ENCODE measurements around the gene STX3.
A peak's percentile ranks its signal among the peaks of the same experiment; 100 is the strongest.

STX3 gene

DNA sequence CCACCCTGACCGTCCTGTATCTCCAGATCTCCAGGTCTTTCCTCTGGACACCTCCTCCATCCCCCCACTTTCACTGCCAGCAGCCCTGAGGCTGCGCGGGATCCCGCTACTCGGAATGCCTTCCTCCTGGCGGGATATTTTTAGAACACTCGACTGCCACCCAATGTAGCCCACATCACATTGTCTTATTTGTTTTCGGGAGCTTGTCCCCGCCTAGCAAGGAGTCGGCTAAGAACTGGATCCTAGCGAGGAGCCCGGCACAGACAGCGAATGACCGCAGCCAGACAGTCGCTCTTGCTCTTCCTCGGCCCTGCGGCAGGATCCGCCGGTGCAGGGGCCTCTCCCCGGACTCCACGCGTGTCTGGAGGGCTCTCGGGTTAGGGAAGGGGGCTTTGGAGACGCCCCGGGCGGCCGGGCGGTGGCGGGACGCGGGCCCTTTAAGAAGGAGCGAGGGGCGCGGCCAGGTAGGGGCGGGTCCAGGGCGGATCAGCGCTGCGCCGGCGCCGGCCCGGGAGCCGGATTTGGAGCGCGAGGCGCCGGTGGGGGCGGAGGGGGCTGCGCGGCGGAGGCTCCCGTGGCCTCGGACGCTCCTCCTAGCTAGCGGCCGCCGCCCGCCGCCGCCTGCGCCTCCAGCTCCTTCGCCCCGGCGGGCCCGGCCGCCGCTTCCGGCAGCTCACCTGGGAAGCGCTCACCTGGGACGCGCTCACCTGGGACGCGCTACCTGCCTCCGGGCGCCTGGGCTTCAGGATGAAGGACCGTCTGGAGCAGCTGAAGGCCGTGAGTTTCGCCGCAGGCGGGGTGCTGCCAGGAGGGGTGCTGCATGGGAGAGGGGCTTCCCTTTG, at the start of gene STX3:
TSS of gene STX3 (plus strand) at position 518 of the 842 bp plus-strand sequence. CDS start at position 748, 230 bp downstream.
- no peaks in the 10 kb centered on the region for H3K36me3 ChIP-seq (ENCODE audit: control insufficient read depth, low read length)
- H3K79me2 ChIP-seq (ENCODE audit: control insufficient read depth, low read length) = no peaks in the 10 kb centered on the region
- peak within 1 kb of the TSS; percentile 97 for H3K4me2 ChIP-seq (ENCODE audit: low read length)
- H3K27ac ChIP-seq (ENCODE audit: low read depth, low read length) = no peak within 1 kb of the TSS
- no peaks in the 10 kb centered on the region for H3K9me3 ChIP-seq (ENCODE audit: control insufficient read depth, insufficient read depth, low read length)
- H3K9me2 ChIP-seq (replicated peaks; ENCODE audit: control insufficient read depth, low read length) = no peaks in the 10 kb centered on the region
- H3F3A ChIP-seq (ENCODE audit: control insufficient read depth, insufficient read depth) = no peaks in the 10 kb centered on the region
- peaks cover 33% of the 10 kb centered on the region for H3K27me3 ChIP-seq (ENCODE audit: control insufficient read depth, low read length)
- H3K4me3 ChIP-seq (ENCODE audit: low read length) = peak within 1 kb of the TSS; percentile 82
- H3K4me1 ChIP-seq (ENCODE audit: control insufficient read depth, low read length) = peaks cover 16% of the 10 kb centered on the region
- H4K20me1 ChIP-seq (ENCODE audit: control insufficient read depth, insufficient read depth, low read depth, low read length) = no peaks in the 10 kb centered on the region
- TF ChIP-seq, protein P1, sequence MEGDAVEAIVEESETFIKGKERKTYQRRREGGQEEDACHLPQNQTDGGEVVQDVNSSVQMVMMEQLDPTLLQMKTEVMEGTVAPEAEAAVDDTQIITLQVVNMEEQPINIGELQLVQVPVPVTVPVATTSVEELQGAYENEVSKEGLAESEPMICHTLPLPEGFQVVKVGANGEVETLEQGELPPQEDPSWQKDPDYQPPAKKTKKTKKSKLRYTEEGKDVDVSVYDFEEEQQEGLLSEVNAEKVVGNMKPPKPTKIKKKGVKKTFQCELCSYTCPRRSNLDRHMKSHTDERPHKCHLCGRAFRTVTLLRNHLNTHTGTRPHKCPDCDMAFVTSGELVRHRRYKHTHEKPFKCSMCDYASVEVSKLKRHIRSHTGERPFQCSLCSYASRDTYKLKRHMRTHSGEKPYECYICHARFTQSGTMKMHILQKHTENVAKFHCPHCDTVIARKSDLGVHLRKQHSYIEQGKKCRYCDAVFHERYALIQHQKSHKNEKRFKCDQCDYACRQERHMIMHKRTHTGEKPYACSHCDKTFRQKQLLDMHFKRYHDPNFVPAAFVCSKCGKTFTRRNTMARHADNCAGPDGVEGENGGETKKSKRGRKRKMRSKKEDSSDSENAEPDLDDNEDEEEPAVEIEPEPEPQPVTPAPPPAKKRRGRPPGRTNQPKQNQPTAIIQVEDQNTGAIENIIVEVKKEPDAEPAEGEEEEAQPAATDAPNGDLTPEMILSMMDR (IDR thresholded peaks at IDR 0.05; ENCODE audit: low read depth, low read length, poor library complexity, severe bottlenecking) = no peak
- TF ChIP-seq EZH2phosphoT487 (IDR thresholded peaks at IDR 0.05; ENCODE audit: borderline replicate concordance, low read length) = no peak

DNA sequence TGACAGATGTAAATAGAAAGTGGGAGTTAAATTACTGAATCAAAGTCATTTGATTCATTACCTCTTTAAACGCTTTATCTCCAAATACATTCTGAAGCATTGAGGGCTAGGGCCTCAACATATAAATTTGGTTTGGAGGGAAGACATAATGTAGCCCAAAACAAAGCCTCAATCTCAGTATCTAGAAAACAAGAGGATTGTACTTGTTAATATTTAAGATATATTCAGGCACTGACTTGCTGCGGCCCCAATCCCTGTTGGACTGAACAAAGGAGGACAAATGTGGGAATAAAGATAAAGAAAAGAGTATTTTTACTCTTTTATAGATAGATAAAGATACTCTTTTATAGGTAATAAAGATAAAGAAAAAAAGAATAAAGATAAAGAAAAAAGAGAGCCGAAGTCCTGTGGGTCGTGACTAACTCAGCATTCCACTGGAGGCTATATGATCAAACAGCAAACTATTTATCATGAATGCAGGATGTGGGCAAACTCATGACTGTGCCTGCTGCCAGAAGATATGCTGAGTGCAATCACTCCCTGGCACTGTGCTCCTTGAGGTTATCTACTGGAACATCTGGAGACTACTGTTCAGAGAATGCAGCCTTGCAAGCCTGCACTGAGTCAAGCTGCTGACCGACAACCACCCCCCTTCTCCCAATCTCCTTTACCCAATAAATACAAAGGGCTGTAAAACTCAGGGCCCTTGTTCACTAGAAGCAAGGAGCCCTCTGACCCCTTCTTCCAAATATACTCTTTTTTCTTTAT, 48.5 kb upstream of the STX3 start:
- Histone ChIP-seq H3K4me2 (ENCODE audit: low read length) (no peak overlapping the region), H3K9me3 (ENCODE audit: control insufficient read depth, insufficient read depth, low read length) (no peaks in the 10 kb centered on the region), H4K20me1 (ENCODE audit: control insufficient read depth, insufficient read depth, low read depth, low read length) (no peaks in the 10 kb centered on the region)

DNA sequence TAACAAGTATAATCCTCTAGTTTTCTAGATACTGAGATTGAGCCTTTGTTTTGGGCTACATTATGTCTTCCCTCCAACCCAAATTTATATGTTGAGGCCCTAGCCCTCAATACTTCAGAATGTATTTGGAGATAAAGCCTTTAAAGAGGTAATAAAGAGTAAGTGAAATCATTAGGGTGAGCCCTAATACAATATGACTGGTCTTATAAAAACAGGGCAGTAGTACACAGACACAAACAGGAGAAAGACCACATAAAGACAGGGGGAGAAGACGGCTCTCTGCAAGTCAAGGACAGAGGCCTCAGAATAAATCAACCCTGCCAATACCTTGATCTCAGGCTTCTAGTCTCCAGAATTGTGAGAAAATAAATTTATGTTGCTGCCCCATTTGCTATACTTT, 47.8 kb upstream of the STX3 start:
- Histone ChIP-seq H3K4me1 (ENCODE audit: control insufficient read depth, low read length) (no peaks in the 10 kb centered on the region), H3K27me3 (ENCODE audit: control insufficient read depth, low read length) (no peaks in the 10 kb centered on the region; the same call in 1 of the 2 replicates), H3K4me3 (ENCODE audit: low read length) (no peak overlapping the region), H3F3A (ENCODE audit: control insufficient read depth, insufficient read depth) (no peaks in the 10 kb centered on the region), H3K79me2 (ENCODE audit: control insufficient read depth, low read length) (no peaks in the 10 kb centered on the region), H3K4me2 (ENCODE audit: low read length) (no peak overlapping the region), H3K9me3 (ENCODE audit: control insufficient read depth, insufficient read depth, low read length) (no peaks in the 10 kb centered on the region), H4K20me1 (ENCODE audit: control insufficient read depth, insufficient read depth, low read depth, low read length) (no peaks in the 10 kb centered on the region), H3K9me2 (replicated peaks; ENCODE audit: control insufficient read depth, low read length) (no peaks in the 10 kb centered on the region), H3K27ac (ENCODE audit: low read depth, low read length) (no peak overlapping the region), H3K36me3 (ENCODE audit: control insufficient read depth, low read length) (no peaks in the 10 kb centered on the region)
- TF ChIP-seq EZH2phosphoT487 (IDR thresholded peaks at IDR 0.05; ENCODE audit: borderline replicate concordance, low read length) = no peak
- TF ChIP-seq, protein P1 (IDR thresholded peaks at IDR 0.05; ENCODE audit: low read depth, low read length, poor library complexity, severe bottlenecking) = no peak

More for the DNA sequence above, 48.5 kb upstream of the STX3 start:
- no peaks in the 10 kb centered on the region for H3K9me2 ChIP-seq (replicated peaks; ENCODE audit: control insufficient read depth, low read length)
- no peaks in the 10 kb centered on the region; the same call in 1 of the 2 replicates for H3K27me3 ChIP-seq (ENCODE audit: control insufficient read depth, low read length)
- TF ChIP-seq, protein P1 (IDR thresholded peaks at IDR 0.05; ENCODE audit: low read depth, low read length, poor library complexity, severe bottlenecking) = no peak
- TF ChIP-seq EZH2phosphoT487 (IDR thresholded peaks at IDR 0.05; ENCODE audit: borderline replicate concordance, low read length) = no peak
- H3K4me1 ChIP-seq (ENCODE audit: control insufficient read depth, low read length) = no peaks in the 10 kb centered on the region
- no peaks in the 10 kb centered on the region for H3K36me3 ChIP-seq (ENCODE audit: control insufficient read depth, low read length)
- H3K79me2 ChIP-seq (ENCODE audit: control insufficient read depth, low read length) = no peaks in the 10 kb centered on the region
- no peak overlapping the region for H3K4me3 ChIP-seq (ENCODE audit: low read length)
- H3K27ac ChIP-seq (ENCODE audit: low read depth, low read length) = no peak overlapping the region
- H3F3A ChIP-seq (ENCODE audit: control insufficient read depth, insufficient read depth) = no peaks in the 10 kb centered on the region
